ENCODE measurements around the gene LBX1.

The LBX1 gene

DNA sequence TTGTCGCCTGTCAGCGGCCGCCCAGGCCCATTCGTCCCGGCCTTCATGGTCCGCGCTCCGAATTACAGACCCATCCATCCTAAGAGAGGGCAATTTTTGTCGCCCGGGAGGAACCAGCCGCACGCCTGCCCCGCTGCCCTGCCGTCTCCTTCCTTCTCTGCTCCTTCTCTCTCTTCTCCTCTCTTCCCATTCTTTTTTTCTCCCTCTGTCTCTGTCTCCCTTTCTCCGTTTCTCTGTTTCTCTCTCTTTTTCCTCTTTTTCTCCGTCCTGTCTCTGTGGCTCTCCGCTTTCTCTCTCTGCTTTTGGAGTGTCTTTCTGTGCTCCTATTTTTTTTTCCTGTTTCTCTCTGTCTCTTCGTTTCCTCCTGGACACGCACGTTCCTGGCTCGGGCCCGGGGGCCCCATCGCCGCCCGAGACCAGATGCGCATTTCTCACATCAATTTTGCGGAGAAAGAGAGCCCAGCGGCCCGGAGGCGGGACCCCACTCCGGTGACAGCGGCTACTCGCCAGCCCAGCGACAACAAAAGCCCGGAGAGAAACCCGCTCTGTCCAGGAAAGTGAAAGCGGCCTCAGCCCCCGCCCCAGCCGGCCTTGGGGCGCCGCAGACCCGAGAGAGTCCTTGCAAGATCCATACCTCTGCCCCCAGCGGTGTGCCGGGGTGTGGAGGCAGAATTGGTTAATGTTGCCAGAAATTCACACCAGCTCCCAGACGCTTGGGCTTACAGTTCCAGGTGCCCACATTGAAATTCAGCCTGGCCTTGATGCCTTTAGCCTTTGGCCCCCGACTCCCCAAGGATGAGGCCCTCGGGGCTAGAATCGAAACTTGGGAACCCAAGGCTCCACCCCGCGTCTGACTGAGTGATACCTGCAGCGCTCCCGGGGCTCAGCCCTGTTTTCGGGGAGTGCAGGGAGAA is 4.1 kb downstream of the LBX1 start:
- H3K27ac ChIP-seq (ENCODE audit: insufficient read depth, low read depth, low read length, poor library complexity, severe bottlenecking), result no peak overlapping the region
- WGBS, 2 experiments, result 1% methylated on average over 53 of the region's 53 CpGs
- peaks cover 100% of the 10 kb centered on the region for H3K27me3 ChIP-seq (ENCODE audit: control insufficient read depth, insufficient read depth, low read length, poor library complexity, severe bottlenecking)
- peaks cover 36% of the 10 kb centered on the region for H3K4me1 ChIP-seq (ENCODE audit: control insufficient read depth, insufficient read depth, low read length)
- no peaks in the 10 kb centered on the region for H3K36me3 ChIP-seq (ENCODE audit: control insufficient read depth, insufficient read depth, low read length)
- H3K4me3 ChIP-seq (ENCODE audit: insufficient read depth, low read depth, low read length), result no peak overlapping the region
- no peaks in the 10 kb centered on the region for H3K9me3 ChIP-seq (ENCODE audit: control insufficient read depth, low read length)

DNA sequence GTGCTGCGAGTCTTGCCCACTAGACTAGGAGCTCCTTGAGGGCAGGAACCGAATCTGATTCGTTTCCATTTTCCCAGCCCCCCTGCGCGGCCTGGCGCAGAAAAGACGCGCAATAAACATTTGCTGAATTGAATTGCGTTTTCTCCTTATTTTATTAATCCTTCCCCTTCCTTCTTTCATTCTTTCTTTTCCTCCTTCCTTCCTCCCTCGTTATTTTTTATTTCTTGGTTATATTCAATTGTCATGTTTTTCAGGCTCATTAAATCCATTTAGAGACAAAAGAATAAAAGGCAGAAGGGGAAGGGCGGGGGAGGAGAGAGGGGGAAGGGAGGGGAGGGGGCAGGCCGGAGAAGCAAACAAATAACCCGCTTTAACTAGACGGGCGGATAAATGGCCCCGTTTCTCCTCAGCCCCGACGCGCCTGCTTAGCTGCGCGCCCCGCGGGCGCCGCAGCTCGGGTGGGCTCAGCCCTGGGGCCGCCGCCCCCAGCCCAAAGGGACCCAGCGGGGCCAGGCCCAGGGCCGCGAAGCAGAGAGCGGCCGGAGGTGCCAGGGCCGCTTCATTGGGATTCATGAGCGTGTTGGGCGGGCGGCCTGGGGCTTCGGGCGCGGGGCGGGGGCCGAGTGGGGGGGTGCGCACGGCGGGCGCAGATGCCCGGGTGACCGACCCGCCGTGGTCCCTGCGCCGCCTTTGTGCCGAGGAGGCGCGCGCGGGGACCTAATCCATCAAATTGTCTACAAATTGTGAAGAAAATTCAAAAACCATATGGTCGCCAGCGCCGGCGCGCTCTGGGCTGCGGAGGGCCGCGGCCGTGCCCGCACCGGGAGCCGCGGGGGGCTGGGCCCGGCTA is 5.0 kb downstream of the LBX1 start:
- H3K27me3 ChIP-seq (ENCODE audit: control insufficient read depth, insufficient read depth, low read length, poor library complexity, severe bottlenecking), result peaks cover 100% of the 10 kb centered on the region
- WGBS, 2 experiments, result 1% methylated on average over 70 of the region's 71 CpGs
- no peak overlapping the region for H3K4me3 ChIP-seq (ENCODE audit: insufficient read depth, low read depth, low read length)
- H3K27ac ChIP-seq (ENCODE audit: insufficient read depth, low read depth, low read length, poor library complexity, severe bottlenecking), result no peak overlapping the region
- peaks cover 27% of the 10 kb centered on the region for H3K4me1 ChIP-seq (ENCODE audit: control insufficient read depth, insufficient read depth, low read length)
- H3K36me3 ChIP-seq (ENCODE audit: control insufficient read depth, insufficient read depth, low read length), result no peaks in the 10 kb centered on the region
- H3K9me3 ChIP-seq (ENCODE audit: control insufficient read depth, low read length), result no peaks in the 10 kb centered on the region

DNA sequence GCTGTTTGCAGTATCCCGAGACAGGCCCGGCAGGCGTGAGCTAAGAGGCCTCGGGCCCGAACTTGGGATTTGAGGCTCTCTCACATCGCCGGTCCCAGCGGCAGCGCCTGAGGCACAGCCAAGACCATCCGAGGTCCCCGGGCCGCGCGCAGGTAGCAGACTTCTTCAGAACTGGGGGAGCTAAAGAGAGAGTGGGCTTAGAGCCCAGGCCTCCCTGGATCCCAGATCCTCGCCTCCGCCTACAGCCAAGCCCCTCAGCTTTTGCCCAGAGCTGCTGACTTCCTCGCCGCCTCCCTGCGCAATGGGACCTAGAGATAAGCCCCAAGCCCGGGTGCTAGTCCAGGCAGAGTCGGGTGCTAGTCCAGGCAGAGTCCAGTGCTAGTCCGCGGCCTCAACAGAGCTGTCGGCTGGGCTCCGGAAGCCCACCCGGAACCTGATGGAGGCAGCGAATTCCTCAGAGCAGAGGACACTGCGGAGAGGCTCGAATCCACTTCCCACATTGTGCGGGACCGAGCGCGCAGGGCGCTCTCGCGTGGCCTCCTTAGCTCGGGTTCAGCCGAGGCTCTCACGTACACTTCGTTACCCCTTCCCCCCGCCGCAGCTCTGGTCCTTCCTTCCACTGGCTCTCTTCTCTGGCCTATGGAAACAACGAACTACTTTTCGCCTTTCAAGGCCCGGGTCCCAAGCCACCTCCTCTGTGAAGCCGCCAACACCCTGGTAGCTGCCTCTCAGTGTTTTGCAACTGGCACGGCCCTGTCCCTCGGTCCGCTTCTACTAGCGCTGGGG is 5.8 kb downstream of the LBX1 start:
- WGBS, 2 experiments, result 3 to 4% methylated on average over 50 of the region's 50 CpGs
- H3K36me3 ChIP-seq (ENCODE audit: control insufficient read depth, insufficient read depth, low read length), result no peaks in the 10 kb centered on the region
- no peaks in the 10 kb centered on the region for H3K9me3 ChIP-seq (ENCODE audit: control insufficient read depth, low read length)
- H3K27ac ChIP-seq (ENCODE audit: insufficient read depth, low read depth, low read length, poor library complexity, severe bottlenecking), result no peak overlapping the region
- H3K27me3 ChIP-seq (ENCODE audit: control insufficient read depth, insufficient read depth, low read length, poor library complexity, severe bottlenecking), result peaks cover 100% of the 10 kb centered on the region
- H3K4me3 ChIP-seq (ENCODE audit: insufficient read depth, low read depth, low read length), result no peak overlapping the region
- H3K4me1 ChIP-seq (ENCODE audit: control insufficient read depth, insufficient read depth, low read length), result peaks cover 23% of the 10 kb centered on the region

DNA sequence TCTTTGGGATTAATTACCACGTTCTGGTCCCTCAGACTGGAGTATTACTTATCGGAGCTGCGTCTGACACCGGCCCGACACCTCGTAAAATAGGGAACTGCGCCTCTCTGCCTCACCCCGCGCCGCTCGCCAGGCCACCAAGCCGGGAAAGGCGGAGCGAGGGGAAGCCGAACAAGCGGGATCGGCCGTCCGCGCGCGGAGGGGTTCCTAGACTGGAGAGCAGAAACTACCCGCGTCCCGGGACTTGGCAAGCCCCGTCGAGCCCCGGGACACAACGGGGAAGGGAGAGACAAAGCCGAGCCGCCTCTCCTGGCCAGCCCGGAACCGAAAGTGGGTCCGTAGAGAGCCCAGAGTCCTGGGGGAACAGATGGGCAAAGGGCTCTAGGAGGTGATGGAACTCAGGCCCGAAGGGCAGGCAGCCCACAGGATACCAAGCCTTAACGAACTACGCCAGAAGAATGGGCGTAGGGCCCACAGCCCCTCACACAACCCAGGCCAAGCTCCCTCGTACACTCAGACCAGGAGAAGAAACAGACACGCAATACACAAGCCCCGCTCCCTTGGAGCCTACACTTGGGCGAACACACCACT is 6.5 kb downstream of the LBX1 start:
- Histone ChIP-seq H3K4me1 (ENCODE audit: control insufficient read depth, insufficient read depth, low read length) (peaks cover 28% of the 10 kb centered on the region), H3K27me3 (ENCODE audit: control insufficient read depth, insufficient read depth, low read length, poor library complexity, severe bottlenecking) (peaks cover 100% of the 10 kb centered on the region), H3K27ac (ENCODE audit: insufficient read depth, low read depth, low read length, poor library complexity, severe bottlenecking) (no peak overlapping the region), H3K4me3 (ENCODE audit: insufficient read depth, low read depth, low read length) (no peak overlapping the region), H3K36me3 (ENCODE audit: control insufficient read depth, insufficient read depth, low read length) (no peaks in the 10 kb centered on the region), H3K9me3 (ENCODE audit: control insufficient read depth, low read length) (no peaks in the 10 kb centered on the region)
- WGBS, 2 experiments, result 4% methylated on average over 42 of the region's 42 CpGs

DNA sequence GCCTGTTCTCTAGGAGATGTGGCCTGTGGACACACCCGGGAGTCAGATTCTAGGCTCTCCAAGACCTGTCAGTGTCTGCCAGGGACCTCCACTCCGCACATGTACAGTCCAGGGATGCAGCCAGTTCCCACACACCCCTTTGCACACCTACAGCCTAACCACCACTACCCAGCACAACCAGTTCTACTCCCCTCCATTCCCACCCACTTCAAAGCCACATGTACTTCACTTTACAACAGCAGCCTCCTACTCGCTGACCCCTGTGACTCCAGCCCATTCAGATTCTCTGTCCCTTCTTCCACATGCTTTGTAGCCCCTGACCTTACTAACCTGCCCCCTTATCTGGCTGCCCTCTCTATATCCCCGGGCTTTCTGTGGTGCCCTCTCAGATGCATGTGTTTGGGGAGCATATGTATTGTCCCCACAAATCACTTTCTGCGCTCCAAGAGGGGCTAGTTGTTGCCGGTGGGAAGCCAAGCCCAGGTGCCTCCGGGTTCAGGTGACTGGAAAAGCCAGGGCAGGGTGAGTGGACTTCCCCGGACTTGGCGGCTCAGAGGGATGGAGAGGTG is 7.2 kb downstream of the LBX1 start:
- 10 to 18% methylated on average over 9 of the region's 9 CpGs for WGBS, 2 experiments
- H3K9me3 ChIP-seq (ENCODE audit: control insufficient read depth, low read length), result no peaks in the 10 kb centered on the region
- no peak overlapping the region for H3K27ac ChIP-seq (ENCODE audit: insufficient read depth, low read depth, low read length, poor library complexity, severe bottlenecking)
- H3K36me3 ChIP-seq (ENCODE audit: control insufficient read depth, insufficient read depth, low read length), result no peaks in the 10 kb centered on the region
- no peak overlapping the region for H3K4me3 ChIP-seq (ENCODE audit: insufficient read depth, low read depth, low read length)
- H3K27me3 ChIP-seq (ENCODE audit: control insufficient read depth, insufficient read depth, low read length, poor library complexity, severe bottlenecking), result peaks cover 100% of the 10 kb centered on the region
- peaks cover 35% of the 10 kb centered on the region for H3K4me1 ChIP-seq (ENCODE audit: control insufficient read depth, insufficient read depth, low read length)

DNA sequence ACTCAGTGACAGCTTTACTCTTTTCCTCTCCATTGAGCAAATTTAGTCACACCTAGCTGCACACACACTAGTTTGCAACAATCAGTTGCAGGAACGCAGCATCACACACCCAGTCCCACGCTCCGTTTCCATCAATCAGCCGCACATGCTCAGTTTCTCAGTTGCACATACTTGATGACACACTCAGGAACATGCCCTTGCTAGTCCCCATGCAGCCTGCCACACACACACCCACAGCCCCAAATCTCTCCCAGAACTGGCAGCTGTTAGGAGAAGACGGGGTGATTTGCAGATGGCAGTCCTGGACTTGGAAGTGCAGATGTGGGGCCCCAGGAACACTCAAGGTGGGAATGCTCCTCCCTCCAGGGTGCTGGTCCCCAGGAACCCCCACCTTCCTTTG is 7.7 kb downstream of the LBX1 start:
- Histone ChIP-seq H3K4me3 (ENCODE audit: insufficient read depth, low read depth, low read length) (no peak overlapping the region), H3K27me3 (ENCODE audit: control insufficient read depth, insufficient read depth, low read length, poor library complexity, severe bottlenecking) (peaks cover 100% of the 10 kb centered on the region), H3K27ac (ENCODE audit: insufficient read depth, low read depth, low read length, poor library complexity, severe bottlenecking) (no peak overlapping the region), H3K9me3 (ENCODE audit: control insufficient read depth, low read length) (no peaks in the 10 kb centered on the region), H3K36me3 (ENCODE audit: control insufficient read depth, insufficient read depth, low read length) (no peaks in the 10 kb centered on the region), H3K4me1 (ENCODE audit: control insufficient read depth, insufficient read depth, low read length) (peaks cover 39% of the 10 kb centered on the region)
- WGBS, 2 experiments, result 29 to 34% methylated on average over 5 of the region's 5 CpGs

DNA sequence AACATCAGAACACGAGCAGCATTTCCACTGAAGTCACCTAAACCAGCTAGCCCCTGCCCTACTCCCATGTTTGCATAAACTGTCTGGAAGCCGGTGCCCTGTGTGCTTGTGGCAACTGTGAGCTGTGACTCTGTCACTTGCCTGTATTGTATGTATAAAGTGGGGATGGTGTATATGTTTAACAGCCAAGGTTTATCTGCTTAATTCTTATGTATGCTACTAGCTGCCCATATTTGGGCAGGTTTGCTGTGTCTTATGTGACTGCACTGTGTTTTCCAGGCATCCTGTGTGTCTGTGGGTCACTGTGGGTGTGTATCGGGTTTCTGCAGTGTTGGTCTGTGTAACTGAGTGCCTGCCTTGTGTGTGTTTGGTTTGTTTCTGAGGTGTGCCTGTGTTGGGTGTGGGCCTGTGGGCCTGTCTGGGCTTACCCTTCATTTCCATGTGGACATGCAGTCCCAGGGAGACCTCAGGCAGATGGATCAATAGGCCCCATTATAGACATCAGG is 9.3 kb downstream of the LBX1 start:
- no peaks in the 10 kb centered on the region for H3K36me3 ChIP-seq (ENCODE audit: control insufficient read depth, insufficient read depth, low read length)
- H3K27me3 ChIP-seq (ENCODE audit: control insufficient read depth, insufficient read depth, low read length, poor library complexity, severe bottlenecking), result peaks cover 100% of the 10 kb centered on the region
- H3K4me3 ChIP-seq (ENCODE audit: insufficient read depth, low read depth, low read length), result no peak overlapping the region
- peaks cover 41% of the 10 kb centered on the region for H3K4me1 ChIP-seq (ENCODE audit: control insufficient read depth, insufficient read depth, low read length)
- WGBS, 2 experiments, result 37 to 41% methylated on average over 3 of the region's 3 CpGs
- H3K9me3 ChIP-seq (ENCODE audit: control insufficient read depth, low read length), result no peaks in the 10 kb centered on the region
- no peak overlapping the region for H3K27ac ChIP-seq (ENCODE audit: insufficient read depth, low read depth, low read length, poor library complexity, severe bottlenecking)

DNA sequence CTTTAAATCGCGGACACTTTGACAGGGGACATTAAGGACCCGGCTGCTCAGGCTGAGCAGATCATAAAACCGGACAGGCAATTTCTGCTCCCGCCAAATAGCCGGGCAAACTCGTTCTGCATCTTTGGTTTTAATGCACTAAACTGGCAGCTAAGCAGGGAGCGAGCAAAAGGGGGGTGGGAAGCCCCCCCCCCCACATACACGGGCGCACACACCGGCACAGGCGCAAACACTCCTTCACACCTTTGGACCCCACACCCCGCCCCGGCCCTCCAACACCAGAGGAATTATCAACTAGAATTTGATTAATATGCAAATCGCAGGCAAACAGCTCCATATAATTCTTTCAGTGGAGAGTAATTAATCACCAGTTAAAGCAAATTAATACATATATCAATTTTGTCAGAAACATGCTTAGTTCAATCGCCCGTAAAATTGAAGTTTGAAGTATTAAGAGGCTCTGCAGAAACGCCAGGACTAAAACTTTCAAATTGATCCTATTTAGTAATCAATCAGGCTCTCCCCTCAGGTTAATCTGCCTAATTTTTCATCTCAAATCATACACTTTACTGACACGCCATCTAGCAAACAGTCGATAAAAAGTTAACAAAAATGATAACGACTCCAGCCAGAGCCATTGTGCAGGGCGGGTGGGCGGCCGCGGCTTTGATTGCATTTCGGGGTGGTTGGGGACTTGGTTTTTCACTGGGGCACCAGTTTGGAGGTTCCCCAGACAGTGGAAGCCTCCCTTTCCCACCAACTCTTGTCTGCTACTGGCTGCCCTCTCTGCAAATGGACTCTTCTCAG is 9.9 kb downstream of the LBX1 start:
- Histone ChIP-seq H3K4me1 (ENCODE audit: control insufficient read depth, insufficient read depth, low read length) (peaks cover 37% of the 10 kb centered on the region), H3K9me3 (ENCODE audit: control insufficient read depth, low read length) (no peaks in the 10 kb centered on the region), H3K27me3 (ENCODE audit: control insufficient read depth, insufficient read depth, low read length, poor library complexity, severe bottlenecking) (peaks cover 100% of the 10 kb centered on the region), H3K4me3 (ENCODE audit: insufficient read depth, low read depth, low read length) (no peak overlapping the region), H3K27ac (ENCODE audit: insufficient read depth, low read depth, low read length, poor library complexity, severe bottlenecking) (no peak overlapping the region), H3K36me3 (ENCODE audit: control insufficient read depth, insufficient read depth, low read length) (no peaks in the 10 kb centered on the region)
- 23 to 28% methylated on average over 23 to 25 of the region's 26 CpGs for WGBS, 2 experiments
